ENCODE measurements around the gene DZIP1.
"Not testable (repeated sequence)": the region's sequence is repeated elsewhere in the genome, so short reads cannot be mapped to it uniquely, and the experiment has no call there.

Gene DZIP1

GRCh38 chr13:95601906-95602305 lies 42.6 kb downstream of the DZIP1 start:
- DNase-seq, result no peak

- no peak for DNase-seq
Observed at GRCh38 chr13:95601216-95601615, 43.3 kb downstream of the DZIP1 start.

- DNase-seq, result no peak
Observed at GRCh38 chr13:95596701-95597100, 47.8 kb downstream of the DZIP1 start.

- no peak for DNase-seq
Observed at GRCh38 chr13:95593462-95593861, 51.0 kb downstream of the DZIP1 start.

- DNase-seq, result no peak
Observed at GRCh38 chr13:95588721-95589120, 55.8 kb downstream of the DZIP1 start.

GRCh38 chr13:95588134-95588533 lies 56.4 kb downstream of the DZIP1 start:
- DNase-seq, result no peak

- no peak for DNase-seq
Observed at GRCh38 chr13:95585867-95586266, 58.6 kb downstream of the DZIP1 start.

GRCh38 chr13:95579303-95579702 lies 65.2 kb downstream of the DZIP1 start:
- no peak for DNase-seq

- no peak for DNase-seq
Observed at GRCh38 chr13:95573221-95573620, 71.3 kb downstream of the DZIP1 start.

- no peak for DNase-seq
Observed at GRCh38 chr13:95571941-95572340, 72.6 kb downstream of the DZIP1 start.

- DNase-seq, result no peak
Observed at GRCh38 chr13:95570016-95570415, 74.5 kb downstream of the DZIP1 start.

- no peak for DNase-seq
Observed at GRCh38 chr13:95568131-95568530, 76.4 kb downstream of the DZIP1 start.

- DNase-seq, result not testable (repeated sequence)
Observed at GRCh38 chr13:95565758-95566157, 78.7 kb downstream of the DZIP1 start.

GRCh38 chr13:95564733-95565291 lies 79.7 kb downstream of the DZIP1 start:
- DNase-seq, result no peak

GRCh38 chr13:95564091-95564490 lies 80.4 kb downstream of the DZIP1 start:
- DNase-seq, result no peak

- DNase-seq, result no peak
Observed at GRCh38 chr13:95560387-95560786, 84.1 kb downstream of the DZIP1 start.

- no peak for DNase-seq
Observed at GRCh38 chr13:95559100-95559499, 85.4 kb downstream of the DZIP1 start.

GRCh38 chr13:95557013-95557412 lies 87.5 kb downstream of the DZIP1 start:
- DNase-seq, result no peak

- DNase-seq, result no peak
Observed at GRCh38 chr13:95553581-95554385, 90.7 kb downstream of the DZIP1 start.

GRCh38 chr13:95552539-95553441 lies 91.7 kb downstream of the DZIP1 start, which contains the start of gene CLDN10:
TSS of gene CLDN10 (plus strand) at chr13:95552720. CDS start at chr13:95552754, 34 bp downstream.
- peak; percentile 50 for DNase-seq

GRCh38 chr13:95552208-95552538 lies 92.3 kb downstream of the DZIP1 start:
- DNase-seq, result no peak

- no peak for DNase-seq
Observed at GRCh38 chr13:95547531-95548167, 96.9 kb downstream of the DZIP1 start.

GRCh38 chr13:95546919-95547318 lies 97.6 kb downstream of the DZIP1 start:
- no peak for DNase-seq

Measured in left hindlimb (tissue), 1 donor.